ENCODE results near the gene PITPNM3.

Gene PITPNM3

DNA sequence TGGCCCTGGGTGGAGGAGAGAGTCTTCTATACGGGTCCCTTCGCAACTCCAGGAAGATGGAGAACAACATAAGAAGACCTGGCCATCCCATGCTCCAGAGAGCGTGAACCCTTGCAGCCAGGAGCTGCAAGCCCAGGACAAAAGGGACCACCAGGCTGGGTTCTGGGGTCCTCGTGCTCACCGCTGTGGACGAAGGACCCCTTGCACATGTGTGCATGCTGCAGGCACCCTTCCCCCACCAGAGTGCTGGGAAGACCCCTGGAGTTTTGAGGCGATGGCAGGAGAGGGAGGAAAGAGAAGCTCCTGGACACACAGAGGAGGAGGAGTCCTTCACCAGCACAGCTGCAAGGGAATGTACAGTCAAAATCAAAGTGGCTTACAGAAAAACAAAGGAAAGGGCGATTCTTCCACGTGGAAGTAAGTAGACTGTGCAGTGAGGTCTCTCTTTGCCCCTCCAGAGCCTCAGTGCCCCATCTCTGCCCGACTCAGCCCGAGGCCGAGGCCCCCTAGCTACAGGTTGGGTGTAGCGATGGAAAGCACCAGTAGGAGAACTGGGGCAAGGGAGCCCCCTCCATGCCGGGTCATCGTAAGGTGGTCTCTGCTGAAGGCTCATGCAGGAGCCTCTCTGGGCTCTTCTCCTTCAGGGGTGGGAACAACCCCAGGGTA is 60.8 kb downstream of the PITPNM3 start:
- DNase-seq (ENCODE audit: low spot score) = no peak
- TF ChIP-seq, protein P1, sequence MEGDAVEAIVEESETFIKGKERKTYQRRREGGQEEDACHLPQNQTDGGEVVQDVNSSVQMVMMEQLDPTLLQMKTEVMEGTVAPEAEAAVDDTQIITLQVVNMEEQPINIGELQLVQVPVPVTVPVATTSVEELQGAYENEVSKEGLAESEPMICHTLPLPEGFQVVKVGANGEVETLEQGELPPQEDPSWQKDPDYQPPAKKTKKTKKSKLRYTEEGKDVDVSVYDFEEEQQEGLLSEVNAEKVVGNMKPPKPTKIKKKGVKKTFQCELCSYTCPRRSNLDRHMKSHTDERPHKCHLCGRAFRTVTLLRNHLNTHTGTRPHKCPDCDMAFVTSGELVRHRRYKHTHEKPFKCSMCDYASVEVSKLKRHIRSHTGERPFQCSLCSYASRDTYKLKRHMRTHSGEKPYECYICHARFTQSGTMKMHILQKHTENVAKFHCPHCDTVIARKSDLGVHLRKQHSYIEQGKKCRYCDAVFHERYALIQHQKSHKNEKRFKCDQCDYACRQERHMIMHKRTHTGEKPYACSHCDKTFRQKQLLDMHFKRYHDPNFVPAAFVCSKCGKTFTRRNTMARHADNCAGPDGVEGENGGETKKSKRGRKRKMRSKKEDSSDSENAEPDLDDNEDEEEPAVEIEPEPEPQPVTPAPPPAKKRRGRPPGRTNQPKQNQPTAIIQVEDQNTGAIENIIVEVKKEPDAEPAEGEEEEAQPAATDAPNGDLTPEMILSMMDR (IDR thresholded peaks at IDR 0.05; ENCODE audit: borderline replicate concordance, control extremely low read depth, extremely low read depth, insufficient read depth, missing control alignments) = no peak
- in situ Hi-C loops (cut with MboI; ENCODE audit: low sequenced_read_pairs, unreplicated experiment) = no loop called here

DNA sequence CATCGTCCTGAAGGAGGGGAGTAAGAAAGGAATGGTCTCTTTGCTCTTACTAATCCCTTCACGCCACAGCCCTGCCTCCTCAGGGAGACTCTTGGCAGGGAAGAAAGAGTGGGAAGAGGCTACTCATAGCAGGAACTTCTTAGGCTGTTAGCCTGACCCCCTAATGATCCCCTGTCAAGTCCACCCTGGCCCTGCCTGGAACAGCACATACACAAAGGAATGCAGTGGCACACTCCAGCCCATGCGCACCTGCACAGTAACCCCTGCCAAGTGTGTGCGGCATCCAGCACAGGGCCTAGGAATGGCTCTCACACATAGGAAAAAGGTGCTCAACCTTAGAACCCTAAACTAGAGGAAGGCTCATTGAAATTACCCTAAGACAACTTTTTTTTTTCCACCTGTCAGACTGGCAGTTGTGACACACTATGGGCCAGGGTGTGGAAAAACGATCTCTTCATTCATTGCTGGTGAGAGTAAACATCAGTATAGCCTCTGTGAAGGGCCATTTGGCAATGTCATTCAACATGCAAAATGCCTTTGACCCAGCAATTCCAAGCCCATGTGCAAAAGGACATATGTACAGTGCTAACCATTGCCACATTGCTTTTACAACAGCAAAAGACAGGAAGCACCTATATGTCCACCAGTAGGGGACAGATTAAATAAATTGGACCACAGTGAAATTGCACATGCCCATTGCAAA is 62.0 kb downstream of the PITPNM3 start:
- in situ Hi-C loops (cut with MboI; ENCODE audit: low sequenced_read_pairs, unreplicated experiment) = no loop called here
- TF ChIP-seq, protein P1 (IDR thresholded peaks at IDR 0.05; ENCODE audit: borderline replicate concordance, control extremely low read depth, extremely low read depth, insufficient read depth, missing control alignments) = no peak
- no peak for DNase-seq (ENCODE audit: low spot score)

DNA sequence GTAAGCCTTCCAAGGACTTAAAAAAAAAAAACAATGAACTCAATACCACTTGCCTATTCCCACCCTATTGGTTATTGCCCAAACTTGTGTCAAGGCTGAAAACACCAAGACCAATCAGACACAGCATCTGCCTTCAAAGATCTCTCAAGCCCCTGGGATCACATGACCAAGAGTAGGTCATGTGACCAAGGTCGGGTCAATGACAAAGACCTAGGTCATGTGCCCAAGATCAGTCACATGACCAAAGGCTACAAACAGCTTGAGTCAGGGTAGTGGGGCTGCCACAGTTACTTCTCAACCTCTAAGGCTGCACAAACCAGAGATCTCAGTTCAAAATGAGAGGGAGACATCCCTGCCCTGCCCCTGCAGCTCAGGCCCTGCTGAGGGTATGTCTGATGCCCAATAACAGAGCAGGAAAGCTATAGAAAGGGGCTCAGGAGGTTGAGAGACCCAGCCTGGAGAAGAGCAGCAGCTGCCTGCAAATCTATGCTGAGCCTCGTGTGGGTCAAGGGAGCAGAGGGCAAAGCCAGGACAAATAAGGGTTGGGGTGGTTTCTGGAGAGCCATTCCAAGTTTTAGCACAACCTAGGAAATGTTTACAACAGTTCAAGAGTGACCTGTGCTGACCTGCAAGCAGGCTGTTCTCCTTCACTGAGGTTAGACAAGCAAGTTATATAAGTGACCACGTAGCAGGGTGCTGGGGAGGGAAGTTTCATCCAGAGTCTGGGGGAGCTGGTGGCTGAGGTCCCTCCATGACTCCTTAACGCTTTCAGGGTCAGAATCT is 63.3 kb downstream of the PITPNM3 start:
- DNase-seq (ENCODE audit: low spot score) = no peak
- in situ Hi-C loops (cut with MboI; ENCODE audit: low sequenced_read_pairs, unreplicated experiment) = no loop called here
- TF ChIP-seq, protein P1 (IDR thresholded peaks at IDR 0.05; ENCODE audit: borderline replicate concordance, control extremely low read depth, extremely low read depth, insufficient read depth, missing control alignments) = no peak

DNA sequence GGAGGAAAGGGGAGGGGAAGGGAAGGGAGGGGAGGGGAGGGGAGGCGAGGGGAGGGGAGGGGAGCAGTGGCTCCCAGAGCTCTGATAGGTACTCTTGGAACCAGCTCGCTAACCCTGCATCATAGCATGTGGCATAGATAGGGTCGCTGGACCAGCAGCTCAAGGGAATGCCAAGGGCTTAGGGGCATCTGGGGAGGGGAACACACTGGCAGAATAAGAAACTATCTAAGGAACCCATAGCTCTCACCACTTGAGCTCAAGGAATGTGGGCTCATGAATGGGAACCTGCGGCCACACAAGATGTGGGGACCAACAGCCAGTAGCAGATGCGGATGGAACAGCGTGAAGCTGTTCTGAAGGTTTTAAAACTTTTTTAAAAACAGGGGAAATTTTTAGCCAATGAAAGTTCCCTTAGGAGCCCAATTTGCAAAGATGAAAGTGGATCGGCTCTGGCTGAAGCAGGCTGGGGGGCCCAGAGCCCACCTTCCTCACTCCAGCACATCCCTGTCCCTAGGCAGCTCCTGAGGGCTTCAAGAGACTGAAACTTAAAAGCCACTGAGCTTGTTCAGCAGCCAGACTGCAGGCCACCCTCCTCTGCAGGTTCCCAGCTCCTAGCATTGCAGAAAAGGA is 65.2 kb downstream of the PITPNM3 start:
- in situ Hi-C loops (cut with MboI; ENCODE audit: low sequenced_read_pairs, unreplicated experiment) = no loop called here
- no peak for DNase-seq (ENCODE audit: low spot score)
- TF ChIP-seq, protein P1 (IDR thresholded peaks at IDR 0.05; ENCODE audit: borderline replicate concordance, control extremely low read depth, extremely low read depth, insufficient read depth, missing control alignments) = no peak

DNA sequence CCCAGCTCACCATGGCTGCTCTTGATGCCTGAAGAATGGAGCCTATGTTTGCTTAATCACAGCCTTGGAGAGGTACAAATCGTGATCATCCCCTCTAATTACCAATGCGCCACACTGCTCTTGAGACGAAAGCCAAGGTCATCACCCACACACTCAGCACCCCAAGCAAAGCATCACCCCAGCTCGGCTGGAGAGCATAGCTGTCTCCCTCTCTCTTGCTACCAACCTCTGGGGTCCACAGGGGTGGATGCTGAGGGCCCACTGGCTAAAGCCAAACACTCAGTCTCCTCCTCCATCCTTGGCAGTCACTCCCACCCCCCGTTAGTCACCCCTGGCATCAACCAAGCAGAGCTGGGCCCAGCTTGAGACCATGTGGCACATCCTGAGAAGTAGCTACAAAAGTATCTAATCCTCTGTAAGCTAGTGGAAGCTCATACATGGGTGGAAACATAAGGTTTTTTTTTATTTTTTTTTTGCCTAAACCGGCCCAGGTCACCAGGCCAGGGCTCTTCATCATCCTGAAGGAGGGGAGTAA is 67.3 kb downstream of the PITPNM3 start:
- in situ Hi-C loops (cut with MboI; ENCODE audit: low sequenced_read_pairs, unreplicated experiment) = no loop called here
- no peak for DNase-seq (ENCODE audit: low spot score)
- TF ChIP-seq, protein P1 (IDR thresholded peaks at IDR 0.05; ENCODE audit: borderline replicate concordance, control extremely low read depth, extremely low read depth, insufficient read depth, missing control alignments) = no peak

DNA sequence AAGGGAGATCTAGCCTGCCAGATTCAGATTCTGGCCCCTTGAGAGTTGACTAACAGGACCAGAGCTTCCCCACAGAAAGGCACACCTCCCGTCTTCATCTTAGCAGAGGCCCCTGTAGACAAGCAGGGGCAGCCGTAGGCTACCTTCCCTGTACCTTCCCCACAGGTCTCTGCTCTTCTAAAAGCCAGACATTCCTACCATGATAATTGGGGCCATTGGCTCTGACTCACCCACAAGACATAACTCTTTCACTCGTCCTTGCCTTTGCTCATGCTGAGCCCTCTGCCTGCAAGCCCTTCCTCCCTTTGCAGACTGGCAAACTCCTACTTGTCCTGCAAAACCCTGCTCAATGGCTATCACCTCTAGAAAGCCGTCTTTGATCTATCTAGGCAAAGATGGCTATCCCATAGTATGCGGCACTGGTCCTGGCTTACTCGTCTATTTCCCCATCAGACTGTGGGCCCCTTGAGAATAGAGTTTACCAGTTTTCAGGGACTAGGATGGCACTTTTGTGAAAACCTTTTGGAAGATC is 68.3 kb downstream of the PITPNM3 start:
- TF ChIP-seq, protein P1 (IDR thresholded peaks at IDR 0.05; ENCODE audit: borderline replicate concordance, control extremely low read depth, extremely low read depth, insufficient read depth, missing control alignments) = no peak
- in situ Hi-C loops (cut with MboI; ENCODE audit: low sequenced_read_pairs, unreplicated experiment) = no loop called here
- no peak for DNase-seq (ENCODE audit: low spot score)
